ENCODE data around the gene PP2D1. TPM values are rescaled to one million over a fixed set of nuclear protein-coding genes. Genes with fewer than 3 reads are reported as not detected.
"Not testable (repeated sequence)": the region's sequence is repeated elsewhere in the genome, so short reads cannot be mapped to it uniquely, and the experiment has no call there.

Gene PP2D1
- total RNA-seq, 1 experiment from 2014 or later, result not detected

DNA sequence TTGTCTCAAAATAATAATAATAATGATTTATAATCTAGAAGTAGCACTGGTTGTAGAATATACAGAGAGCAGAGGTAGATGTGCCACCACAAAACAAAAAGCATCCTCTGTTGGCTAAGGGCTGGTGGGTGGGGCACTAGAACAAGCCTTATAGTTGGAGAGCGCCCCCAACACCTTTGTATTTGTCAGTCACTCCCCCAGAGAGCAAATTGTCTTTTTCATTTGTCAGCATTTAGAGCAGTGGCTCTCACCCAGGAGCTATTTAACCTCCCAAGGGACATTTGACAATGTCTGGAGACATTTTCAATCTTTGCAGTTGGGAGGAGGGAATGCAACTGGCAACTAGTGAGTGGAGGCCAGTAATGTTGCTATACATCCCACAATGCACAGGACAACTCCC lies 34.5 kb upstream of the PP2D1 start:
- ChIA-PET POLR2A (no interaction called here), CTCF (no interaction called here)
- no peak overlapping the region for H3K4me3 ChIP-seq (ENCODE audit: low read depth in 2 of 2, low read length in 2 of 2)
- H3K36me3 ChIP-seq (ENCODE audit: control insufficient read depth, insufficient read depth, low read length), result no peaks in the 10 kb centered on the region
- H3K9me3 ChIP-seq (ENCODE audit: control insufficient read depth, insufficient read depth, low read depth, low read length), result no peaks in the 10 kb centered on the region
- BruUV-seq (replicated peaks), result no TSS peak
- H3K4me1 ChIP-seq (ENCODE audit: control insufficient read depth, insufficient read depth, low read length), result peaks cover 6% of the 10 kb centered on the region
- intact Hi-C loops (cut with micrococcal nuclease; ENCODE audit: unreplicated experiment) (no loop called here), in situ Hi-C loops (cut with HindIII; ENCODE audit: low pct_unique_long_range_greater_than_20kb, low sequenced_read_pairs) (no loop called here)
- DNase-seq (ENCODE audit: low read depth, low spot score), result no peak
- no peaks in the 10 kb centered on the region for H3K27me3 ChIP-seq (ENCODE audit: control insufficient read depth, insufficient read depth, low read length)
- H3K27ac ChIP-seq (ENCODE audit: low read length), result no peak overlapping the region
- ATAC-seq, result no peak
- TF ChIP-seq, protein P1, sequence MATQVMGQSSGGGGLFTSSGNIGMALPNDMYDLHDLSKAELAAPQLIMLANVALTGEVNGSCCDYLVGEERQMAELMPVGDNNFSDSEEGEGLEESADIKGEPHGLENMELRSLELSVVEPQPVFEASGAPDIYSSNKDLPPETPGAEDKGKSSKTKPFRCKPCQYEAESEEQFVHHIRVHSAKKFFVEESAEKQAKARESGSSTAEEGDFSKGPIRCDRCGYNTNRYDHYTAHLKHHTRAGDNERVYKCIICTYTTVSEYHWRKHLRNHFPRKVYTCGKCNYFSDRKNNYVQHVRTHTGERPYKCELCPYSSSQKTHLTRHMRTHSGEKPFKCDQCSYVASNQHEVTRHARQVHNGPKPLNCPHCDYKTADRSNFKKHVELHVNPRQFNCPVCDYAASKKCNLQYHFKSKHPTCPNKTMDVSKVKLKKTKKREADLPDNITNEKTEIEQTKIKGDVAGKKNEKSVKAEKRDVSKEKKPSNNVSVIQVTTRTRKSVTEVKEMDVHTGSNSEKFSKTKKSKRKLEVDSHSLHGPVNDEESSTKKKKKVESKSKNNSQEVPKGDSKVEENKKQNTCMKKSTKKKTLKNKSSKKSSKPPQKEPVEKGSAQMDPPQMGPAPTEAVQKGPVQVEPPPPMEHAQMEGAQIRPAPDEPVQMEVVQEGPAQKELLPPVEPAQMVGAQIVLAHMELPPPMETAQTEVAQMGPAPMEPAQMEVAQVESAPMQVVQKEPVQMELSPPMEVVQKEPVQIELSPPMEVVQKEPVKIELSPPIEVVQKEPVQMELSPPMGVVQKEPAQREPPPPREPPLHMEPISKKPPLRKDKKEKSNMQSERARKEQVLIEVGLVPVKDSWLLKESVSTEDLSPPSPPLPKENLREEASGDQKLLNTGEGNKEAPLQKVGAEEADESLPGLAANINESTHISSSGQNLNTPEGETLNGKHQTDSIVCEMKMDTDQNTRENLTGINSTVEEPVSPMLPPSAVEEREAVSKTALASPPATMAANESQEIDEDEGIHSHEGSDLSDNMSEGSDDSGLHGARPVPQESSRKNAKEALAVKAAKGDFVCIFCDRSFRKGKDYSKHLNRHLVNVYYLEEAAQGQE (IDR thresholded peaks at IDR 0.05; ENCODE audit: insufficient read depth in 1 of 2, low read depth in 2 of 2, low read length in 1 of 2), result no peak
- TF ChIP-seq SIN3A (IDR thresholded peaks at IDR 0.05; ENCODE audit: borderline replicate concordance, insufficient read depth, low read depth, low read length) (no peak), POLR2AphosphoS5 (IDR thresholded peaks at IDR 0.05; ENCODE audit: low read depth, low read length) (no peak), TCF7L2 (IDR thresholded peaks at IDR 0.05; ENCODE audit: low read depth, low read length) (no peak)
- TF ChIP-seq, protein P2, sequence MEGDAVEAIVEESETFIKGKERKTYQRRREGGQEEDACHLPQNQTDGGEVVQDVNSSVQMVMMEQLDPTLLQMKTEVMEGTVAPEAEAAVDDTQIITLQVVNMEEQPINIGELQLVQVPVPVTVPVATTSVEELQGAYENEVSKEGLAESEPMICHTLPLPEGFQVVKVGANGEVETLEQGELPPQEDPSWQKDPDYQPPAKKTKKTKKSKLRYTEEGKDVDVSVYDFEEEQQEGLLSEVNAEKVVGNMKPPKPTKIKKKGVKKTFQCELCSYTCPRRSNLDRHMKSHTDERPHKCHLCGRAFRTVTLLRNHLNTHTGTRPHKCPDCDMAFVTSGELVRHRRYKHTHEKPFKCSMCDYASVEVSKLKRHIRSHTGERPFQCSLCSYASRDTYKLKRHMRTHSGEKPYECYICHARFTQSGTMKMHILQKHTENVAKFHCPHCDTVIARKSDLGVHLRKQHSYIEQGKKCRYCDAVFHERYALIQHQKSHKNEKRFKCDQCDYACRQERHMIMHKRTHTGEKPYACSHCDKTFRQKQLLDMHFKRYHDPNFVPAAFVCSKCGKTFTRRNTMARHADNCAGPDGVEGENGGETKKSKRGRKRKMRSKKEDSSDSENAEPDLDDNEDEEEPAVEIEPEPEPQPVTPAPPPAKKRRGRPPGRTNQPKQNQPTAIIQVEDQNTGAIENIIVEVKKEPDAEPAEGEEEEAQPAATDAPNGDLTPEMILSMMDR (IDR thresholded peaks at IDR 0.05), result no peak

DNA sequence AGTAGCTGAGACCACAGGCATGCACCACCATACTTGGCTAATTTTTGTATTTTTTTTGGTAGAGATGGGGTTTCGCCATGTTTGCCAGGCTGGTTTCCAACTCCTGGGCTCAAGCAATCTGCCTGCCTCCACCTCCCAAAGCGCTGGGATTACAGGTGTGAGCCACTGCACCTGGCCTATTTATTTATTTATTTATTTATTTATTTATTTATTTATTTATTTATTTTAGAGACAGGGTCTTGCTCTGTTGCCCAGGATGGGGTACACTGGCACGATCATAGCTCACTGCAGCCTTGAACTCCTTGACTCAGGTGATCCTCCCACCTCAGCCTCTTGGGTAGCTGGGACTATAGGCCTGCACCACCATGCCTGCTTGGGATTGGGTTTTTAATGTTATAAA lies 33.1 kb upstream of the PP2D1 start:
- intact Hi-C loops (cut with micrococcal nuclease; ENCODE audit: unreplicated experiment); in situ Hi-C loops (cut with HindIII; ENCODE audit: low pct_unique_long_range_greater_than_20kb, low sequenced_read_pairs); H3K27ac ChIP-seq (ENCODE audit: low read length); H3K4me3 ChIP-seq (ENCODE audit: low read depth in 2 of 2, low read length in 2 of 2); BruUV-seq (replicated peaks); H3K9me3 ChIP-seq (ENCODE audit: control insufficient read depth, insufficient read depth, low read depth, low read length); DNase-seq (ENCODE audit: low read depth, low spot score); POLR2A ChIA-PET; H3K4me1 ChIP-seq (ENCODE audit: control insufficient read depth, insufficient read depth, low read length); ATAC-seq; H3K36me3 ChIP-seq (ENCODE audit: control insufficient read depth, insufficient read depth, low read length); H3K27me3 ChIP-seq (ENCODE audit: control insufficient read depth, insufficient read depth, low read length); CTCF ChIA-PET: not testable (repeated sequence)

DNA sequence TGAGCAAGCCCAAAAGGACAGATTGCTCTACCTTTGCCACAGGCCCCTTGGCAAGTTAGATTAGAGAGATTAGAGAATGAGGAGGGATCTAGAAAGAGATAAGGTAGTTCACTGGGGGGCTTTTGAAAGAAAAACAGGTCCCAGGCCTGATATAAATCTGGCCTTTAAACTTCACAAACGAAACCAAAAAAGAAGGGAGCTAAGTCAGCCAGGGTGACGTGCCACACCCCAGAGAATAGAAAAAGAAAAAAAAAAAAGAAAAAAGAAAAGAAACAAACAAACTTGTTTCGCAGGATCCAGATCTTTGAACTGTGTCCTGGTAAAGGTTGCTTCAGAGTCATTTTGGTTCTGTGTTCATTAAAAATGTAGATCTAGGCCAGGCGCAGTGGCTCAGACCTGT lies 31.8 kb upstream of the PP2D1 start:
- no peak for ATAC-seq
- TF ChIP-seq SIN3A (IDR thresholded peaks at IDR 0.05; ENCODE audit: borderline replicate concordance, insufficient read depth, low read depth, low read length) (no peak), POLR2AphosphoS5 (IDR thresholded peaks at IDR 0.05; ENCODE audit: low read depth, low read length) (no peak), TCF7L2 (IDR thresholded peaks at IDR 0.05; ENCODE audit: low read depth, low read length) (no peak)
- TF ChIP-seq, protein P2 (IDR thresholded peaks at IDR 0.05), result no peak
- TF ChIP-seq, protein P1 (IDR thresholded peaks at IDR 0.05; ENCODE audit: insufficient read depth in 1 of 2, low read depth in 2 of 2, low read length in 1 of 2), result no peak
- no peak overlapping the region for H3K4me3 ChIP-seq (ENCODE audit: low read depth in 2 of 2, low read length in 2 of 2)

More for the DNA sequence above, 31.8 kb upstream of the PP2D1 start:
- BruUV-seq (replicated peaks), result no TSS peak
- Histone ChIP-seq H3K36me3 (ENCODE audit: control insufficient read depth, insufficient read depth, low read length) (no peaks in the 10 kb centered on the region), H3K9me3 (ENCODE audit: control insufficient read depth, insufficient read depth, low read depth, low read length) (no peaks in the 10 kb centered on the region), H3K4me1 (ENCODE audit: control insufficient read depth, insufficient read depth, low read length) (peaks cover 11% of the 10 kb centered on the region), H3K27me3 (ENCODE audit: control insufficient read depth, insufficient read depth, low read length) (no peaks in the 10 kb centered on the region), H3K27ac (ENCODE audit: low read length) (0 out of 2 replicates have a peak overlapping the region, but pooled peaks have one; percentile 4)
- DNase-seq (ENCODE audit: low read depth, low spot score), result no peak
- CTCF ChIA-PET, result no interaction called here
- in situ Hi-C loops (cut with HindIII; ENCODE audit: low pct_unique_long_range_greater_than_20kb, low sequenced_read_pairs), result no loop called here
- intact Hi-C loops (cut with micrococcal nuclease; ENCODE audit: unreplicated experiment), result no loop called here
- POLR2A ChIA-PET, result no interaction called here
